Ascending aorta (tissue), 2 donors: ENCODE measurements around the gene WNT3A. TPM values are rescaled to one million over a fixed set of nuclear protein-coding genes. Genes with fewer than 3 reads are reported as not detected.
A peak's percentile ranks its signal among the peaks of the same experiment; 100 is the strongest.

Experiments
- DNase-seq, 2 donors: peaks; one replicate each; pipeline ENCODE4 v3.0.0-alpha.2; 2019; ENCODE audit warnings: low spot score in 2 of 2
- H3K27ac ChIP-seq, 2 donors: fragments of 200-600 bp; sonication (generic); one replicate each; pipeline ENCODE4 v1.5.1; 2016 to 2017; ENCODE audit warnings: mild to moderate bottlenecking in 1 of 2
- H3K27me3 ChIP-seq: fragments of 200-600 bp; sonication (generic); one replicate; pipeline ENCODE4 v1.5.1; 2017
- H3K36me3 ChIP-seq, 2 donors: fragments of 200-600 bp; sonication (generic); one replicate each; pipeline ENCODE4 v1.5.1; 2016
- H3K4me1 ChIP-seq, 2 donors: fragments of 200-600 bp; sonication (generic); one replicate each; pipeline ENCODE4 v1.5.1; 2016 to 2017; ENCODE audit warnings: mild to moderate bottlenecking in 1 of 2
- H3K4me3 ChIP-seq, 2 donors: fragments of 200-600 bp; sonication (generic); one replicate each; pipeline ENCODE4 v1.5.1; 2016 to 2017; ENCODE audit warnings: mild to moderate bottlenecking in 1 of 2
- H3K9me3 ChIP-seq, 2 donors: fragments of 200-600 bp; sonication (generic); one replicate each; pipeline ENCODE4 v1.5.1; 2016
- intact Hi-C: fragments of 100-400 bp; cut with DNase I; formaldehyde crosslinking; loops from one replicate; pipeline ENCODE4 v1.15.1; 2023
- total RNA-seq: library from RNA; depleted of rRNA; stranded (reverse); fragments of >200 nt; gene quantifications from one replicate; pipeline ENCODE4 v1.1.0, GENCODE V29; 2016
- TF ChIP-seq, protein P1 (sequence below), 3 experiments: fragments of 200-600 bp in 2 of 3; fragments of 450-650 bp in 1 of 3; sonication (generic) in 2 of 3; IDR thresholded peaks; one replicate each; pipeline ENCODE4 v1.5.1; 2016 to 2019; ENCODE audit warnings: antibody characterized with exemption in 3 of 3, mild to moderate bottlenecking in 1 of 3, moderate library complexity in 1 of 3

Gene WNT3A
- total RNA-seq, 1 donor from 2014 or later = not detected

DNA sequence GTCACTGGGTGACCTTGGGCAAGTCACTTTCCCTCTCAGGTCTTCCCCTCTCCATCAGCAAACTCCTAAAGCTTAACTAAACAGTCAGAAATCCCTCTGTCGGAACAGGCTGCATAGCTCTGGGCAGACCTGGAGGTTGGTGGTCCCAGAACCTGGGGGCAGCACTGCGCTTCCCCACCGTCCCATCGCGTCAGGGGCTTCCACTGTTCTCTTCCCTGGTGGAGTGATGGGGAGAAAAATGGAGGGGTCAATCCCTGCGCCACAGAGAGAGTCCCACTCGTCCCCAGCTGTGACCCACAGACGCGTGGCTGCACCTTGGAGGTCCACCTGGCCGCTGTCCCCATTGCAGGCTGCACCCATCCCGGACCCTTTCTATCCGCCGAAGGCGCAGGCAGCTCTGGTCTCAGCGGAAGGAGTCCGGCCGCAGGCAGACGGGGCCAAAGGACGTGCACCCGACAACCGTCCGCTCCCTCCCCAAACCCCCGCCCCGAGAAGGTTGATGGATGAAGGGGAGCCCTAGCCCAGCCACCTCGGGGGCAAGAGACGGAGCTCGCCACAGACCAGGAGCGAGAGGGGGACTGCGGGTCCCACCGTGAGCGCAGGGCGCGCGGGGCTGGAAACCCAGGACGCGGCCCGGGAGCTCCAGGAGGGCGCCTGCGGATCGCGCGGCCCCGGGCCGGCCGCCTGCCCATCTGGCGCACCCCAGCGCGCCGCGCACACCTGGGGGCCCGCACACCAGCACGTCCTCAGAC is 588 bp upstream of the WNT3A start:
- no peaks in the 10 kb centered on the region for H3K36me3 ChIP-seq
- DNase-seq = peak in 1 of 2 donors; percentile 31
- no peak overlapping the region for H3K4me3 ChIP-seq
- H3K27me3 ChIP-seq = peaks cover 3% of the 10 kb centered on the region
- intact Hi-C loops = no loop called here
- TF ChIP-seq, protein P1, sequence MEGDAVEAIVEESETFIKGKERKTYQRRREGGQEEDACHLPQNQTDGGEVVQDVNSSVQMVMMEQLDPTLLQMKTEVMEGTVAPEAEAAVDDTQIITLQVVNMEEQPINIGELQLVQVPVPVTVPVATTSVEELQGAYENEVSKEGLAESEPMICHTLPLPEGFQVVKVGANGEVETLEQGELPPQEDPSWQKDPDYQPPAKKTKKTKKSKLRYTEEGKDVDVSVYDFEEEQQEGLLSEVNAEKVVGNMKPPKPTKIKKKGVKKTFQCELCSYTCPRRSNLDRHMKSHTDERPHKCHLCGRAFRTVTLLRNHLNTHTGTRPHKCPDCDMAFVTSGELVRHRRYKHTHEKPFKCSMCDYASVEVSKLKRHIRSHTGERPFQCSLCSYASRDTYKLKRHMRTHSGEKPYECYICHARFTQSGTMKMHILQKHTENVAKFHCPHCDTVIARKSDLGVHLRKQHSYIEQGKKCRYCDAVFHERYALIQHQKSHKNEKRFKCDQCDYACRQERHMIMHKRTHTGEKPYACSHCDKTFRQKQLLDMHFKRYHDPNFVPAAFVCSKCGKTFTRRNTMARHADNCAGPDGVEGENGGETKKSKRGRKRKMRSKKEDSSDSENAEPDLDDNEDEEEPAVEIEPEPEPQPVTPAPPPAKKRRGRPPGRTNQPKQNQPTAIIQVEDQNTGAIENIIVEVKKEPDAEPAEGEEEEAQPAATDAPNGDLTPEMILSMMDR (IDR thresholded peaks at IDR 0.05) = no peak
- H3K27ac ChIP-seq = no peak overlapping the region
- H3K4me1 ChIP-seq = no peaks in the 10 kb centered on the region
- H3K9me3 ChIP-seq = no peaks in the 10 kb centered on the region

DNA sequence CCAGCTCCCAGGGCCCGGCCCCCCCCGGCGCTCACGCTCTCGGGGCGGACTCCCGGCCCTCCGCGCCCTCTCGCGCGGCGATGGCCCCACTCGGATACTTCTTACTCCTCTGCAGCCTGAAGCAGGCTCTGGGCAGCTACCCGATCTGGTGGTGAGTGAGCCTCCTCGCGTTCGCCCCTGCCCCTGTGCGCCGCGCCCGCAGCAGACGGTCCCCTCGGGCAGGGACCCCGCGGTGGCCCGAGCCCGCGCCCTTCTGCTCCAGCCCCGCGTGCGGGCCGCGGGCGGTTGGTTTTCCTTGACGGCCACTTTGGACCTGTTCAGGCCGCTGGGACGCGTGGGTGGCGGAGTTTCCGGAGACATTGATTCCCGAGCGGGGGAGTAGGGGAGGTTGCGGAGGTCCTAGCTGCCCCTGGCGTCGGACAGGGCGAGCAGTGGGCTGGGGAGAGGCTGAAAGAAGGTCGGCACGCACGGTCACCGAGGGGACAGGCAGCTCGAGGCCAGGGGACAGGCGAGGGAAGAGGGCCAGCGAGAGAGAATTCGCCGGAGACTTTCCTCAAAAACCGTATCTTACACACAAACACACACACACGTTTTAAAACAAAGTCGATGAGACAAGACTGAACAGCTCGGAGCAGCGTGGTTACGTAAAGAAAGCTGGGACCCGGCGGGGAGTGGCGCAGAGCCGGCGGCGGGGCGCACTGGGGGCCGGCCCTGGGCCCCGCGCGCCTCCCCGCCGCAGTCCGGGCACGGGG is 427 bp downstream of the WNT3A start:
- Histone ChIP-seq H3K36me3 (no peaks in the 10 kb centered on the region), H3K9me3 (no peaks in the 10 kb centered on the region), H3K4me1 (no peaks in the 10 kb centered on the region), H3K27ac (no peak overlapping the region), H3K4me3 (no peak overlapping the region), H3K27me3 (peaks cover 3% of the 10 kb centered on the region)
- TF ChIP-seq, protein P1 (IDR thresholded peaks at IDR 0.05) = no peak
- intact Hi-C loops = no loop called here
- DNase-seq = peak in 1 of 2 donors; percentile 44

DNA sequence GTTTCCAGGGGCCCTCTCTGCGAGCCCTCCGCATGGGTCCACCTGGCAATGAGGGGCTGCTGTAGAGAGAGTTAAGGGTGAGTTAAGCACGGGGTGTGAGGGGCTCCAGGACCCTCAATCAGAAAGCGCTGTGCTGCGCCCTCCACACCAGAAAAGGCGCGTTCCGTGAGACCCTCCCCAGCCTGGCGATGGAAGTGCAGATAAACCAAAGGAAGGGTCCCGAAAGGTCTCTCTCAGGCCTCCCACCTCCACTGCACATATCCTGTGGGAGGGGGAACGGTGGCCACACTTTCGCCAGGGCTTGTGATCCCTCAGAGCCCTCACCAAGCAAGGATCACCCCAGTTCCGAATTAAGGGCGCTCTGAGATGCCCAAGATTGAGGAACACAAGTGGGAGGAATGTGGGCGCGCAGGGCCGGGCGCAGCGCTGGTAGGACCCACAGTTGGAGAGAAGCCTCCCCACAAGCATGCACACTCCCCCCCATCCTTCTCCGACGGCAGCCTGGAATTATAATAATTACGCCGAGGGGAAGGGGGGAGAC is 1.1 kb downstream of the WNT3A start:
- Histone ChIP-seq H3K4me1 (no peaks in the 10 kb centered on the region), H3K9me3 (no peaks in the 10 kb centered on the region), H3K27ac (no peak overlapping the region), H3K36me3 (no peaks in the 10 kb centered on the region), H3K27me3 (peaks cover 3% of the 10 kb centered on the region), H3K4me3 (no peak overlapping the region)
- TF ChIP-seq, protein P1 (IDR thresholded peaks at IDR 0.05) = no peak
- intact Hi-C loops = no loop called here
- peak in 1 of 2 donors; percentile 48 for DNase-seq

DNA sequence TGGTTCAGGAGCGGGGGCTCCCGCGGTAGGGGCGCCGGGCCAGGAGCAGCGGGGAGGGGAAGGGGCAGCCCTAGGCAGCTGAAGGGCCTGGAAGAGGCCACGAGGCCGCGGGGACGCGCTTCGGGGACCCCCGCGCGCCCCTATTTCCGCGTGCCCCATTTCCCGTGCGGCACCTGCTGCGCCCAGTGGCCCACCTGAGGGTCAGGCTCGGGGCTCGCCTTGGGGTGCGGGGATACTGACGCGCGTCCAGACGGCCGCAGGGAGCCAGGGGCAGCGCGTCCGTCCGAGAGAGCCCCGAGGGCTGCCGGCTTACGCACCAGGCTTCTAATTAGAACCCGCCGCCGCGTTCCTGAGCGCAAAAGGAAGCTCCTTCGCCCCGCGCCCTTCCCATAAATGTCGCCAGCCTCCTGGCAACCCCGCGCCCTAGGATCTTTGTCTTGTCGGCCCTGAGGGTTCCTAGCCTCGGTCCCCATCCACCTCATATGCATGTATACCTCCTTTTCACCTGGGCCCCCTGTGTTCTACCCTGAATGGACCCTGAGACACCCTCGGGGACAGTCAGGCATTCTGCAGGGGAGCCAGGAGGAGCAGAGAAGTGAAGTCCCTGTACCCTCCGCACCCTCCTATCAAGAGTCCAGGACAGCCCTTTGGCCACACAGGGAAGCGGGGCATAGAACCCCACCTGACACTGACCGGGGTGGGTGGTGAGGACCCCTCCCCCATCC is 1.8 kb downstream of the WNT3A start:
- H3K36me3 ChIP-seq = no peaks in the 10 kb centered on the region

More for the DNA sequence above, 1.8 kb downstream of the WNT3A start:
- Histone ChIP-seq H3K4me3 (no peak overlapping the region), H3K27ac (no peak overlapping the region), H3K27me3 (peaks cover 3% of the 10 kb centered on the region), H3K4me1 (no peaks in the 10 kb centered on the region), H3K9me3 (no peaks in the 10 kb centered on the region)
- peak in 1 of 2 donors; percentile 40 for DNase-seq
- TF ChIP-seq, protein P1 (IDR thresholded peaks at IDR 0.05) = no peak
- intact Hi-C loops = no loop called here
